HUES48 (cell line): ENCODE results near the gene CARD10.

Experiments used
- H3K27ac ChIP-seq: one replicate; pipeline ENCODE4 v1.7.0; 2013; ENCODE audit warnings: low read depth, low read length, inconsistent platforms
- H3K27me3 ChIP-seq: 2 replicates; pipeline ENCODE4 v1.6.1; 2013; ENCODE audit warnings: mild to moderate bottlenecking, low read length; ENCODE audit not compliant: control insufficient read depth, insufficient read depth
- H3K36me3 ChIP-seq: 2 replicates; pipeline ENCODE4 v1.6.1; 2013; ENCODE audit warnings: low read length; ENCODE audit not compliant: control insufficient read depth, insufficient read depth
- H3K4me1 ChIP-seq: 2 replicates; pipeline ENCODE4 v1.6.1; 2013; ENCODE audit warnings: mild to moderate bottlenecking, low read length; ENCODE audit not compliant: control insufficient read depth, insufficient read depth
- H3K4me3 ChIP-seq: 2 replicates; pipeline ENCODE4 v1.5.1; 2013; ENCODE audit warnings: mild to moderate bottlenecking, low read depth, low read length
- H3K9ac ChIP-seq: 2 replicates; pipeline ENCODE4 v1.6.1; 2013; ENCODE audit warnings: mild to moderate bottlenecking, low read depth, low read length, moderate library complexity
- H3K9me3 ChIP-seq: 2 replicates; pipeline ENCODE4 v1.6.1; 2013; ENCODE audit warnings: low read length; ENCODE audit not compliant: control insufficient read depth, insufficient read depth

The CARD10 gene

DNA sequence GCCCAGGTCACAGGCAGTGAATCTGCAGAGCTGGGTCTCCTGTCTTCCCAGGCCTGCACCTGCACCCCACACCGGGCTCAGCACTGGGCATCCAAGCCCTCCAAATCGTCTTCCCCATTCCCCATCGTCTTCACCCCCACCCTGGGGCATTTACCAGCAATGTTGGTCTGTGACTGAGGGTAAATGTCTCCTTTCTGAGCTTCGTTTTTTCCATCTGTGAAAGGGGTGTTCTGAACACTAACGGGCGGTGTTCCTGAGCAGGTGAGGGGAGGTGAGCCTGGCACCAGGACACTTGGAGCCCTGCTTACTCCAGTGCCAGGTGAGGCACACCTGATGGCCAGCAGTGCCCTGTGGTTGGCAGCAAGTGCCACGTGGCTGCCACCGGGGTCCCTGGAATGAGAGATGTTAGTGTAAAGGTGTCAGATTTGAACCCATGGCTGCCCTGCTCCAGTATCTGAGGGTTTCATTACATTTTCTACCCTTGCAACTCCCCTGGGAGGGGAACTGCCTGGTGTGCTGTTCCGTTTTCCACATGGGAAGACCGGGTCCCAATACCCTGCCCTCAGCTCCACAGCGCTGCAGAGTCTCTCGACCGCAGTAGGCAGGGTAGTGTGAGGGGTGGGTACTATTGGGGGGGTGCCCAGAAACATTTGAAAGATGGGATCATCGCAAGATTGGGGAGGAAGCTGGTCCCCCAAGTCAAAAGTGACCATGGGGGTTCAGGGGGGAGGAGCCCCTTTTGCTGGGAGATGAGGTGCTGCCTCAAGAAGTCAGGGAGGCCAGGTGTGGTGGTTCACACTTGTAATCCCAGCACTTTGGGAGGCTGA lies 43.0 kb upstream of the CARD10 start:
- H3K4me1 ChIP-seq: peaks cover 33% of the 10 kb centered on the region
- H3K9ac ChIP-seq: peak overlapping the region; percentile 55
- H3K27ac ChIP-seq: peak overlapping the region; percentile 27
- H3K27me3 ChIP-seq: peaks cover 39% of the 10 kb centered on the region
- peak overlapping the region; percentile 54; the same call in 1 of the 2 replicates for H3K4me3 ChIP-seq
- H3K9me3 ChIP-seq: no peaks in the 10 kb centered on the region
- no peaks in the 10 kb centered on the region for H3K36me3 ChIP-seq

DNA sequence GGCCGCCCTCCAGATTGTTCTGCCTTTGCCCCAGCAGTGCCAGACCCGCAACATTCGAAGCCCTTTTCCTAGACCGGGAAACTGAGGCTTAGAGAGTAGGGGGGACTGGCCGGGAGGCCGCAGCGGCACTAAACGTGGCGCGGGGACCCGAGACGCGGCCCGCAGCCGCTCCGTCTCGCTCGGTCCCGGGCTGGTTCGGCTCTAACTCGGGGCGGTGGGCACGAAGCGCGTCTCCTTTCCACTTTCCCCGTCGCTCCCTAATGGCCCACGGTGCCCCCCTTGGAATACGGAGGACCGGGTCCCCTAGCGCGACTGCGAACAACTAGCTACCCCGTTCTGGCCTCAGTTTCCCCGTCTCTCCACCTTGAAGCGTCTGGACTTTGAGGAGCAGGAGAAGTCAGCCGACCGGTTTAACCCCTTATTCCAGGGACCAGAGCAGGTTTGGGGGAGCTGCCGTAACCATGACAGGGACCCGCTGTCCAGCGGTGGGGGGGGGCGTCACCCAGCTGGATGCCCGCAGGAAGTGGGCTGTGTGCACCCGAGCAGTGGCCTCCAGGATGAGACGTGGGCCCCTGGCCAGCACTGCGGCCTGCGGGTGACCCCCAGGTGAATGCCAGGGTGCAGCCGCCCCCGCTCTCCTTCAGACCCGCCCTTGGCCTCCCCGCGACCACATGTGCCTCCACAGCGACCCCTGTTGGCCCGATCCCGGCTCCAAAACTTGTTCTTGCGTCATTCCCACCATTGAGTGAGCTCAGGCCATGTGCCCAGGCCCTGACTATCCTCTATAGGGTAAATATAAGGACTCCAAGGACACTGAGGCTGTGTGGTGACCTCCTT lies 42.2 kb upstream of the CARD10 start:
- peak overlapping the region; percentile 66 for H3K27ac ChIP-seq
- no peaks in the 10 kb centered on the region for H3K9me3 ChIP-seq
- H3K4me1 ChIP-seq: peaks cover 40% of the 10 kb centered on the region
- peak overlapping the region; percentile 54 for H3K4me3 ChIP-seq
- peak overlapping the region; percentile 55 for H3K9ac ChIP-seq
- peaks cover 43% of the 10 kb centered on the region for H3K27me3 ChIP-seq
- no peaks in the 10 kb centered on the region for H3K36me3 ChIP-seq

DNA sequence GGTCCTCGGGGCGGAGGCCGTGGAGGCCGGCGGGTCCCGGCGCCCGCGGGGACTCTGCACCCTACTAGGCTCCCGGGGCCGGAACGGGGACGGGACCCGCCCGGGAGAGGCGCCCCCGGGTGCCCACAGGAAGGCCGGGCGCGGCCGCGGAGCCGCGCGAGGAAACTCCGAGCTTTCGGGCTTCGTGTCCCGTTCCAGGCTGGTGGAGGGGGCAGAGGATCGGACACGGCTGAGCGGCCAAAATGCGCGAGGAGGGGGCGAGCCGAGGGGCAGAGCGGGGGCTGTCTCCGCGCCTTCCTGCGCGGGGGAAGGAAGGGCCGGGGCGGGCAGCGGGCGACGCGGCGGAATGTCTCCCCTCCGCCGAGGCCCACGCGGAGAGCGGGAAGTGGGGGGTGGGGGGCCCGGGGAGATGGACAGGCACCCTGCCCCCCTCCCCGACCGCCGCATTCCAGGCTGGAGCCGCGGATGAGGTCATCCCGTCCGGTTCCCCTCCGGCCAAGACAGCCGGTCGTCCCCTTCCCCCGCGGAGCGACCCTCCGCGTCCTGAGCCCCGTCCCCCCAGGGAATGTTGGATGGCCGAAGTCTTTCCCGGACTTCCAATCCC lies 41.5 kb upstream of the CARD10 start:
- H3K9ac ChIP-seq: peak overlapping the region; percentile 47; the same call in 1 of the 2 replicates
- peaks cover 47% of the 10 kb centered on the region for H3K27me3 ChIP-seq
- H3K27ac ChIP-seq: peak overlapping the region; percentile 66
- H3K9me3 ChIP-seq: no peaks in the 10 kb centered on the region
- no peaks in the 10 kb centered on the region for H3K36me3 ChIP-seq
- peaks cover 42% of the 10 kb centered on the region for H3K4me1 ChIP-seq
- H3K4me3 ChIP-seq: peak overlapping the region; percentile 54

DNA sequence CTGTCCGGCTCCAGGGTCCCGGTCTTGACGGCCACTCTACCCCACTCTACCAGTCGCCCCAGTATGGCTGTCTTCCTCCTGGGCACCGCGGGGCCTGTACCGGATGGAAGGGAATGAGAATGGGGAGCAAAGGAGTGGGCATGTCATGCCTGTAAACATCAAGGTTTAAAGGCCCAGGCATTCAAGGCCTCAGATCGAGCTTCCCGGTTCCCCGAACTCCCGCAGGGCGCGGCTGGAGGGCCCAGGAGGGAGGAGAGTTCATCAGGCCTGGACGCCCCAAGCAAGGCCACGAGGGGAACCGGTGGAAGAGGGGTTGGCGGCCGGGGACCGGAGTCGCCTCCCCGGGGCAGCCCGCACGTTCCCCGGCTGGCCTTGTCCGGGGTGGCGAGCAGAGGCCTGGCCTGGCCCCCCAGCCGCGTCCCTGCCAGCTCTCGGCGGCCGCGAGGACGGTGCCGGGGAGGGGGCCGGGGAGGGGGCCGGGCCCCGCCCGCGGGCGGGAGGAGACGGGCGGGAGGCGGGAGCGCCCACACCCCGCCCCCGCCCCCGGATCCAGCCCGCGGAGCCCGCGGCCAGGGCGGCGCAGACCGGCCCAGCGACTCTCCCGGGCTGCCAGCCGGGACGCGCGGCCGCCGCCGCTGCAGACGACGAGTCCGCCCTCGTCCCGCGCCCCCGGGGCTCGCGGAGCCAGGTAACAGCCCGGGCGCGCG lies 40.8 kb upstream of the CARD10 start, which contains the start of gene CDC42EP1:
Gene CDC42EP1 (plus strand): TSS at position 580 of the 707 bp plus-strand sequence. CDS start 5,870 bp downstream, outside the sequence.
- H3K36me3 ChIP-seq: no peaks in the 10 kb centered on the region
- peak within 1 kb of the TSS; percentile 66 for H3K27ac ChIP-seq
- H3K4me3 ChIP-seq: peak within 1 kb of the TSS; percentile 54
- H3K4me1 ChIP-seq: peaks cover 42% of the 10 kb centered on the region
- peak within 1 kb of the TSS; percentile 47 for H3K9ac ChIP-seq
- H3K27me3 ChIP-seq: peaks cover 47% of the 10 kb centered on the region
- H3K9me3 ChIP-seq: no peaks in the 10 kb centered on the region

DNA sequence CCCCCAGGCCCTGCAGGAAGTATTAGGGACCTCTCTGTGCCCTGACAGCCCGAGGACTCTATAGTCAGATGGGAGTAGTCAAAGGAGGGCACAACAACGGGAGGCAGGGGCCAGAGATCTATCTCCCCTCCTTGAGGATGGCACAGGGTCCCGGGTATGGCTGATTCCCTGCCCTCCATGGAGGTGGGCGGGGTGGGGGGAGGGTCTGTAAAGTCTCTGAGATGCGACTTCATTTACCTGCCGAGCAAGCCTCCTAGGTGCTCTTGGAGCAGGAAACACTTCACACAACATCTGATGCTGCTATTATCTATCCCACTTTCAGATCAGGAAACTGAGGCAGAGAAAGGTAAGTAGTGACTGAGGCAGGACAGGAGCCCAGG lies 40.3 kb upstream of the CARD10 start:
- peak overlapping the region; percentile 39 for H3K4me3 ChIP-seq
- H3K9ac ChIP-seq: no peak overlapping the region
- H3K9me3 ChIP-seq: no peaks in the 10 kb centered on the region
- peaks cover 47% of the 10 kb centered on the region for H3K27me3 ChIP-seq
- H3K4me1 ChIP-seq: peaks cover 42% of the 10 kb centered on the region
- peak overlapping the region; percentile 64 for H3K27ac ChIP-seq
- no peaks in the 10 kb centered on the region for H3K36me3 ChIP-seq

DNA sequence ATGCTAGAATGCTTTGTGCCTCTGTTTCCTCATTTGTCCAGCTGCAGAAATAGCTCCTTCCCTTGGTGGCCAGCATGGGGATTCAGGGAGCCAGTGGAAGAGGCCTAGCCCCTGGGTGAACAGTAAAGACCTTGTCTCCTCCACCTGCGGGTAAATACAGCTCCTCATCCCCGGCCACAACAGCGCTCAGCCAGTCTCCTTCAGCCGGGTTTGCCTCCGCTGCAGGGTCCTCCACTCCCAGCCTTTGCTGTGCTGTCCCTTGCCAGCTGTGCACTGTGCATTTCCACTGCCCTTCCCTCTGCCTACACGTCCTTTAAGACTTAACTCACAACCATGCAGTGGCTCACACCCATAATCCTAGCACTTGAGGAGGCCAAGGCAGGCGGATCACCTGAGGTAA lies 39.6 kb upstream of the CARD10 start:
- Histone ChIP-seq H3K27me3 (peaks cover 47% of the 10 kb centered on the region), H3K4me3 (no peak overlapping the region), H3K4me1 (peaks cover 35% of the 10 kb centered on the region), H3K27ac (no peak overlapping the region), H3K9ac (no peak overlapping the region), H3K36me3 (no peaks in the 10 kb centered on the region), H3K9me3 (no peaks in the 10 kb centered on the region)

DNA sequence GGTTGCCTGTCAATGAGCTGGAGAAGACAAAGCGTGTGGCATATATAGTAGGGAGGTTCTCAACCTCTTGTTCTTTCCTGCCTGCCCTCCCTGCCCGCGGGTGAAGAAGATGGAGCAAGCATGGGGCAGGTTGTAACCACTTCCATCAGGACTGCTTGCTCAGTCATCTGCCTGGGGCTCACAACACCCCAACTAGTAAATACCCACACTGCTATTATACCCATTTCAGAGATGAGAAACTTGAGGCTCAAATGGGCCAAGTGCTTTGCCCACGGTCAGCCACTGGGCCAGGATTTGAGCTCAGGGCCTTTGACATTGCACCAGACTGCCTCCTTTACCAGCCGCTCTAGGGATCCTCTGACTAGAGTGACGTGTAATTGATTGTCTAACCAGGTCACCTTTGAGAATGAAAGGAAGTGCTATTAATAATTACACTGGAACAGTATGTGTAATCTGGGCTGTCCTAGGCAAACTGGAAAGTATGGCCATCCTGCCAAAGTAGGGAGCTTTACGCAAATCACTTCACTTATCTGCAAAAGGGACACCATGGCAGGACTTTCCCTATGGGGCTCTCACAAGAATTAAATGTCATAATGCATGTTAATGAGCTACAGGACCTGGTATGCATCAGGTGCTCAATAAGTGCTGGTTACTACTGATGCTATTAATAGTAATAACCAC lies 38.2 kb upstream of the CARD10 start:
- H3K9me3 ChIP-seq: no peaks in the 10 kb centered on the region
- H3K4me3 ChIP-seq: no peak overlapping the region
- H3K27me3 ChIP-seq: peaks cover 47% of the 10 kb centered on the region
- H3K9ac ChIP-seq: no peak overlapping the region
- peaks cover 29% of the 10 kb centered on the region for H3K4me1 ChIP-seq
- H3K36me3 ChIP-seq: no peaks in the 10 kb centered on the region
- no peak overlapping the region for H3K27ac ChIP-seq

DNA sequence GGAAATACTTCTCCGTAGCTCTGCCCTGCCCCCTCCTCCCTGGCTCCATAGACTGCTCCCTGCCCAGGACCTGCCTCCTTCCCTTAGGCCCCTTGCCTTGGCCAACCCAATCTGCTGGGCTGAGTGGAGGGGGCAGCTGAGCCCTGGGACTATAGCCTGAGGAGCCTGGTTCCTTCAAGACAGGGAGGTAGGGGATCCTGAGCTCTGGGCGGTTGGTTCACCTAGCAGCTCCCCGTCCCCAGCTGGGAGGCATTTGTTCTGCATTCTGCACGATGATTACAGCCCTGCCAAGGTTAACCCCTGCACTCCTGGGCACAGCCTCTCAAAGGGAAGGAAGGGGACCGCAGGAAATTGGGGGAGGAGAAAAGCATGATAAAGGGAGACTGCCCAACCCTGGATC lies 37.5 kb upstream of the CARD10 start:
- Histone ChIP-seq H3K9me3 (no peaks in the 10 kb centered on the region), H3K4me1 (peaks cover 24% of the 10 kb centered on the region), H3K27ac (no peak overlapping the region), H3K36me3 (no peaks in the 10 kb centered on the region), H3K4me3 (no peak overlapping the region), H3K27me3 (peaks cover 39% of the 10 kb centered on the region), H3K9ac (no peak overlapping the region)

DNA sequence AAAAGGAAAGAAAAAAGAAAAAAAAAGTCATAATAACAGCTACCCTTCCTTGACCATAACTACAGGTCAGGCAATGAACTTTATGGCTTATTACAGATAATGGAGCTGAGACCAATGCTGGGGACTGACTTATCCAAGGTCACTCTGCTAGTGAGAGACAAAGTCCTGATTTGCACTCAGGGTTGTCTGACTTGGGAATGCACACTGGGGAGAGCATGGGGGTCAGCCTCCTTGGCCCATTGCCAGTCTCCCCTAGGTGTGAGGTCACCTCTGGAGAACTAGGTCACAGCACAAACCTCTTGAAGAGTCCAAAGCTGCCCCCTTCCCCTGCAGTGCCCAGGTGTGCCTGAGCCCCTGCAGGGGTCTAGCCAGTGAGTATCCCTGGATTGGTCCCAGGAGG lies 35.8 kb upstream of the CARD10 start:
- no peaks in the 10 kb centered on the region for H3K9me3 ChIP-seq
- H3K4me1 ChIP-seq: peaks cover 24% of the 10 kb centered on the region
- peaks cover 26% of the 10 kb centered on the region for H3K27me3 ChIP-seq
- no peak overlapping the region for H3K4me3 ChIP-seq
- no peaks in the 10 kb centered on the region for H3K36me3 ChIP-seq
- no peak overlapping the region for H3K27ac ChIP-seq
- H3K9ac ChIP-seq: no peak overlapping the region

DNA sequence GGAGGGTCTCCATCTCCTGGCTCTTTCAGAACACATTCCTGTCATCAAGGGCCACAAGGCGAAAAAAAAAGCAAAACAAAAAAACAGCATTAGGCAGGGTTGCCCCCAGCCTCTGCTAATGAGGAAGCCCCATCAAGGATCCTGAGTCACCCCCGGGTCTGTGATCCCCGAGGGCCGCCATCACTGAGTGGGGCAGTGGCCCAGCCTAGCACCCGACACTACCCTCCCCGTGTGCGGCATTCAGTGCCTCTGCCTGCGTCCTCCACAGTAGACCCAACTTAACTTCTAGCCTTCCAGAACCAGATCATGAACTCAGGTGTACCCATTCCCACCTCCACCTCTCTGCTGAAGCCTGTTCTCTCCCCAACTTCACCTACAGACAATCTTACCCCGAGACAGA lies 34.5 kb upstream of the CARD10 start:
- no peak overlapping the region for H3K4me3 ChIP-seq
- H3K27ac ChIP-seq: no peak overlapping the region
- no peaks in the 10 kb centered on the region for H3K9me3 ChIP-seq
- H3K36me3 ChIP-seq: no peaks in the 10 kb centered on the region
- peaks cover 16% of the 10 kb centered on the region for H3K27me3 ChIP-seq
- no peak overlapping the region for H3K9ac ChIP-seq
- H3K4me1 ChIP-seq: peaks cover 22% of the 10 kb centered on the region
